HG03460 (cell line): ENCODE measurements around the gene ZBP1.

Experiments used
- ATAC-seq: cut with Tn5 transposase; IDR thresholded peaks from one replicate; pipeline ENCODE4 v1.9.1; 2021; ENCODE audit not compliant: unreplicated experiment

The ZBP1 gene

GRCh38 chr20:57576617-57577550 is 43.3 kb downstream of the ZBP1 start:
- ATAC-seq, result no peak

- no peak for ATAC-seq
Measured at GRCh38 chr20:57576002-57576401, 44.2 kb downstream of the ZBP1 start.

GRCh38 chr20:57574954-57575353 is 45.3 kb downstream of the ZBP1 start:
- ATAC-seq, result no peak

- no peak for ATAC-seq
Measured at GRCh38 chr20:57573894-57574293, 46.3 kb downstream of the ZBP1 start.

GRCh38 chr20:57573242-57573641 is 47.0 kb downstream of the ZBP1 start:
- no peak for ATAC-seq

GRCh38 chr20:57571782-57572416 is 48.3 kb downstream of the ZBP1 start:
- no peak for ATAC-seq

GRCh38 chr20:57570920-57571319 is 49.3 kb downstream of the ZBP1 start:
- ATAC-seq, result no peak

- ATAC-seq, result no peak
Measured at GRCh38 chr20:57570145-57570850, 49.9 kb downstream of the ZBP1 start.

GRCh38 chr20:57568960-57569359 is 51.3 kb downstream of the ZBP1 start:
- ATAC-seq, result no peak

- no peak for ATAC-seq
Measured at GRCh38 chr20:57568088-57568896, 51.9 kb downstream of the ZBP1 start.

GRCh38 chr20:57567471-57568079 is 52.7 kb downstream of the ZBP1 start:
- ATAC-seq, result no peak

GRCh38 chr20:57566803-57567459 is 53.3 kb downstream of the ZBP1 start:
- ATAC-seq, result no peak

GRCh38 chr20:57566399-57566798 is 53.8 kb downstream of the ZBP1 start:
- no peak for ATAC-seq

- ATAC-seq, result no peak
Measured at GRCh38 chr20:57564951-57565642, 55.1 kb downstream of the ZBP1 start.

GRCh38 chr20:57564180-57564802 is 55.9 kb downstream of the ZBP1 start:
- ATAC-seq, result no peak

GRCh38 chr20:57563522-57563921 is 56.7 kb downstream of the ZBP1 start:
- no peak for ATAC-seq

GRCh38 chr20:57562541-57563465 is 57.4 kb downstream of the ZBP1 start:
- no peak for ATAC-seq
